Mesodermal cell (in vitro differentiated cells): ENCODE results near the gene KNCN.

Source experiments
- H3K27ac ChIP-seq: 2 replicates; pipeline ENCODE4 v1.7.0; 2013; ENCODE audit warnings: mild to moderate bottlenecking, low read depth, low read length, moderate library complexity; ENCODE audit not compliant: severe bottlenecking
- H3K36me3 ChIP-seq: 2 replicates; pipeline ENCODE4 v1.7.1; 2013; ENCODE audit warnings: mild to moderate bottlenecking, low read length, moderate library complexity; ENCODE audit not compliant: control insufficient read depth, insufficient read depth
- H3K4me1 ChIP-seq: one replicate; pipeline ENCODE4 v1.7.1; 2013; ENCODE audit warnings: mild to moderate bottlenecking, low read length; ENCODE audit not compliant: insufficient read depth, control insufficient read depth, poor library complexity, severe bottlenecking
- H3K4me3 ChIP-seq: 2 replicates; pipeline ENCODE4 v1.7.0; 2013; ENCODE audit warnings: low read length, control low read depth, mild to moderate bottlenecking; ENCODE audit not compliant: insufficient read depth, poor library complexity, severe bottlenecking; ENCODE audit errors: extremely low read depth
- H3K9me3 ChIP-seq: 2 replicates; pipeline ENCODE4 v1.7.1; 2013; ENCODE audit warnings: mild to moderate bottlenecking, low read length, moderate library complexity; ENCODE audit not compliant: control insufficient read depth
- WGBS, 2 experiments: methylation state at CpG; one replicate each; pipeline ENCODE4 v1.1.5; 2013; ENCODE audit warnings: missing lambda C conversion rate in 2 of 2; ENCODE audit not compliant: insufficient coverage in 2 of 2; 5-methylcytosine and 5-hydroxymethylcytosine counted together

The KNCN gene

DNA sequence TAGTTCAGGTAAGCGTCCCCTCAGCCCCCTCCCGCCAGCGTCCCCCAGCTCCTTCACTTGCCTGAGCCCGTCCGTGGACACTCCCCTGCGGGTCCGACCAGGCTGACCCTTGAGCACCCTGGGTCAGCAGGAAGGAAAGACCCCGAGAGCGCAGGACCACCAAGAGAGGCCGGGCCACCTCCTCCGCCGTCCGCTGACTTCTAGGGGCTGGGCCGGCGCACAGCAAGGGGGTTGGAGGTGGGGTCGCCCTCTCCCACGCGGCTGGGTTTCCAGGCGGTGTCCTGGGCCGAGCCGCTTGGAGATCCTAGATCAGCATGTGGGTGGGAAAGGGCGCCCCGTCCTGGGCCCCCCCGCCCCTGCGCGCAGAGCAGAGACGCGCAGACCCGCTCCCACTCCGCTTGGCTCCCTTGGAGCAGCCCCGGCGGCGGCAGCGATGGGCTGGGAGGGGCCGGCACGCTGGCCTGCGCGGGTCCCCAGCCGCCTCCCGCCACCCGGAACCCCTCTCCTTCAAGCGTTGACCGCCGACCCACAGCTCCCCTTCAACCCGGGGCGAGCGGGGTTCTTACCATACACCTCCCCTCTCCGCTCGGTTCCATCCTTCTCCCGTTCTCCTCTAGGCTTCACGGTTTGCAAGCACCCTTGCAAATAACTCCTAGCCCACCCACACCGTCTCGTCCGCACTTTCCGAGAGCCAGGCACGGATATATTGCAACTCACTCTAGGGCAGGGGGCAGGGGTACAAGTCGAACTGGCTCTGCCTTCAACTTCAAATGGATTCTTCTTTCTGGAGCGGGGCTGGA lies 7.5 kb downstream of the KNCN start:
- Histone ChIP-seq H3K27ac (no peak overlapping the region), H3K36me3 (no peaks in the 10 kb centered on the region), H3K4me3 (peak overlapping the region; percentile 2), H3K9me3 (no peaks in the 10 kb centered on the region), H3K4me1 (peaks cover 4% of the 10 kb centered on the region)
- 6 to 8% methylated on average over 44 of the region's 58 CpGs for WGBS, 2 experiments

DNA sequence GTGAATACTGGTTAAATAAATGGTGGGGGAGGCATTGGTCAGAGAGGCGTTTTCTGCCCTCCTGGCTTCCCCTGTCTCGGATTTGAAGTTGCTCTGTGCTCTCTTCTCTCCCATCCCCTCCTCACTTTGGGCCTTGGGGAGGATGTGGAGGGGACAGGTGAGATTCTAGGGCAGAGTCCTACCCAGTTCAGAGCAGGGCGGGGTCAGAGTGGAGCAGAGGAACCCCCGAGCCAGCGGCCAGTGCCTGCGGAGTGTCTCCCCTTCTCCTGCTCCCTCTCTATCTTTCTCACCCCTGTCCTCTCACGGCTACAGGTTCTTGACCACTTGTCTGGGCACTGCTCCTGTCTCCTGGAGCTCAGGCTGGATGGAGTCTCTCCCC lies 8.1 kb downstream of the KNCN start:
- Histone ChIP-seq H3K27ac (no peak overlapping the region), H3K4me3 (no peak overlapping the region), H3K4me1 (peaks cover 4% of the 10 kb centered on the region), H3K36me3 (no peaks in the 10 kb centered on the region), H3K9me3 (no peaks in the 10 kb centered on the region)
- WGBS, 2 experiments = 27 to 34% methylated on average over 4 of the region's 7 CpGs

DNA sequence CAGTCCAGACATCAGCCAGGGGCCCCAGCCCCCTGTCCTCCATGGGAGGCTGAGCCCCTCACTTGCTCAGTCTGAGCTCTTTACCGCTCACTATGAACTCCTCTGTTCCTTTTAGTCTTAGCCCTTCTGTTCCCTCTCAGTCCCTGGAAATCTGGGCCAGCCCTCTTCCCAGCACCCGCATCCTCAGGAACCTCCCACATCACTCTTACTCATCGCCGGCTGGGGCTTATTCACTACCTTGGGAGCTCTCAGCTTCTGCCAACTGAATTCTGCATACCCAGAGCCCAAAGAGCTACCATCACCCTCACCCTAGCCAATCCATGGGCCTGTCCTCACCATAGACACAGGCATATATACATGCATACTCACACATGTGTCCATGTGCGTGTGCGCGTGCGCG lies 11.5 kb downstream of the KNCN start:
- no peak overlapping the region for H3K4me3 ChIP-seq
- peaks cover 4% of the 10 kb centered on the region for H3K4me1 ChIP-seq
- no peaks in the 10 kb centered on the region for H3K9me3 ChIP-seq
- no peak overlapping the region for H3K27ac ChIP-seq
- WGBS, 2 experiments = 59 to 63% methylated on average over 4 to 9 of the region's 9 CpGs
- no peaks in the 10 kb centered on the region for H3K36me3 ChIP-seq

DNA sequence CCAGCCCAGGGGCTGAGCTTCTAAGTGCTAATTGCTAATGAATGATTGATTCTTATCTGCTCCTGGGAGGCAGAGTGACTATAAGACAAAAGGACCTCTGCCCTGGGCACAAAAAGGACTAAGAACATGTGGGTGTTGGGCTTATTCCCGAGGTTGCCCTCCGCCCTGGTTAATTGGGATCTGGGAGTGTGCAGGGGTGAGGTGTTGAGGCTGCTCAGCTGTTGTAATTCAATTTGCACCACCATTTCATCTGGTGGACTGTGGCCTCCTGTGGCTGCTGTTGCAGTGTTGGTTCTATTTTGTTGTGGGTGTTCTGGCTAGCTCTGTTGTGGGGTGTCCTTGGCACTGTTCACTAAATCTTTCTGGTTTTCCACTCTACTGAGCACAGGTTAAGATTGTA lies 13.3 kb downstream of the KNCN start:
- H3K4me1 ChIP-seq = no peaks in the 10 kb centered on the region
- WGBS, 2 experiments = 86% methylated on average over 2 of the region's 2 CpGs; no CpG with 5 or more reads in 1 of the 2 experiments
- H3K27ac ChIP-seq = no peak overlapping the region
- no peaks in the 10 kb centered on the region for H3K9me3 ChIP-seq
- H3K4me3 ChIP-seq = no peak overlapping the region
- no peaks in the 10 kb centered on the region for H3K36me3 ChIP-seq

DNA sequence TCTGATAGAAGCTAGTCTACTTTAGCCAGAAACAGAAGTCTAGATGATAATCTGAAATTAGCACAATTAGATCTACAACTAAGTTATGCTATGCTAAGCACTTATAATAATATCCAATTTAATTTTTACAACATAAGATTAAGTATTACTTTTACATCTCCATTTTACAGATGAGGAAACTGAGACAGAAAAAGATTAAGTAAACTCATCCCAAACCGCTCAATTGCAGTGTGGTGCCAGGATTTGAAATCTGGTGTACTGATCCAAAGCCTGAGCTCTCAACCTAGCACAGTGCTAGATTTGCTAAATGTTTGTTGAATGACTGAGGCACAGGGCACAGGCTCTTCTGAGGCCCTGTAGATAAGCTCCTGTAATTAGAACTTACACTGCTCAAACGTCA lies 13.8 kb downstream of the KNCN start:
- H3K9me3 ChIP-seq = no peaks in the 10 kb centered on the region

DNA sequence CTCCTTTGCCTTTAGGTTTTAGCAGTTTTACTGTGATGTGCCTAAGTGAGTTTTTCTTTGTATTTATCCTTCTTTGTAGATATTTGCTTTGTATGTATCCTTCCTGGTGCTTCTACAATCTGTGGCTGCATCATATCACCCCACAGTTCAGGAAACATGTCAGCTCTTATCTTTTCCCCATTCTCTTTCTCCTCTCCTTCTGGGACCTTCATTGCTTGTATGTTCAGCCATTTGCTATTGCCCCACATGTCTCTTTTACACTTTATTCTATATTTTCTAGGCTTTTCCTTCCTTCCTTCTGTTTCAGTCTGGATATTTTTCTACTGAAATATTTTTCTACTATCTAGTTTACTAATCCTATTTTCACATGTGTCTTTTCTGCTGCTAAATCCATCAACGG lies 14.9 kb downstream of the KNCN start:
- Histone ChIP-seq H3K4me3 (no peak overlapping the region), H3K9me3 (no peaks in the 10 kb centered on the region), H3K27ac (no peak overlapping the region), H3K4me1 (peaks cover 4% of the 10 kb centered on the region), H3K36me3 (no peaks in the 10 kb centered on the region)
- no CpG with 5 or more reads among the region's 1 CpG for WGBS, 2 experiments

More for the DNA sequence above, 13.8 kb downstream of the KNCN start:
- no peaks in the 10 kb centered on the region for H3K36me3 ChIP-seq
- no peak overlapping the region for H3K4me3 ChIP-seq
- H3K27ac ChIP-seq = no peak overlapping the region
- peaks cover under 1% of the 10 kb centered on the region for H3K4me1 ChIP-seq
- WGBS, 2 experiments = 66 to 83% methylated on average over 2 of the region's 2 CpGs

DNA sequence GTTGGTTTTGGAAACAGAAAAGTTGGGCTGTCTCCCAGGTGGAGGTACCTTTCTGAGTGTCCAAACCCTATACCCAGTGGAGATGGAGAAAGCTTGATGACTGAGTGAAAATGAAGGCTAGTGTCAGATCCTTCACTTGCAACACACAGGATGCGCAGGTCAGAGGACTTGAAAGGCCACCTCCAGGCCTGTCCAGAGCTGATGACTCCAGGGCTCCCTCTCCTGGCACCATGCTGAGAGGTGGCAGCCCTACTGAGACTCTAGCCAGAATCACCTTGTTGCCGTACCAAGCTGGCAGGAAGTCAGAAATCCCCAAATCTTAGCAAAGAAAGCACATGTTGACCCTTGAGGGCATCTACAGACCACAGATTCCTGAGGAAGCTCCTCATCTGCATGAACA lies 16.4 kb downstream of the KNCN start:
- WGBS, 2 experiments = 55 to 67% methylated on average over 1 to 2 of the region's 2 CpGs

DNA sequence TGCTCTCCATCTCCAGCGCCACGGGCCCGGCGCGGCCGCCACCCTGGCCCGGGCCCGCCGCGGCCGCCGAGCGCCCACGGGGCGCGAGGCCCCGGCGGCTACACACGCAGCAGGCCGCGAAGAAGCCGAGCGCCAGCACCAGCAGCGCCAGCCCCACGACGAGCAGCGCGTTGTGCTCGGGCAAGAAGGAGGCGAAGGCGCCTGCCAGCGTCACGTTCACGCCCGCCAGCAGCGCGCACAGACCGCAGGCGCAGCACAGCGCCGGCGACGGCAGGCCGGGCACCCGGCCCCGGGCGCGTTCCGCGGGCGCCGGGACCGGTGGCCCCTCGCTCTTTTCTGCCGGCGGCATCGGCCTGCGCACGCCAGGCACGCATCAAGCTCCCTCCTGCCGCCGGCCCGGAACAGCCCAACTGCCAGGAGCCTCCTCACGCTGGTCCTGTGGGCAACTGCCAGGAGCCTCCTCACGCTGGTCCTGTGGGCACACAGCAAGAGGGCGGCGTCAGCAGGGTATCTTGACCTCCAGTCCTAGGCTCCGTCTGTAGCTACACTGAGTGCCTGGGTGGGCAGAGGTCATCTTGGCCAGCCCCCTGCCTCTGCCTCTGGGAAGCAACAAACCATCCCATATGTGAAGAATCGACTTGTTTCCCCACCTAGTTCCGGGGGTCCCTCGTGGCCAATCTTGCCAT lies 18.1 kb downstream of the KNCN start:
- Histone ChIP-seq H3K36me3 (no peaks in the 10 kb centered on the region), H3K4me3 (peak overlapping the region; percentile 16), H3K27ac (no peak overlapping the region), H3K4me1 (peaks cover 4% of the 10 kb centered on the region), H3K9me3 (no peaks in the 10 kb centered on the region)
- 7 to 12% methylated on average over 43 to 54 of the region's 71 CpGs for WGBS, 2 experiments

More for the DNA sequence above, 16.4 kb downstream of the KNCN start:
- Histone ChIP-seq H3K4me3 (no peak overlapping the region), H3K9me3 (no peaks in the 10 kb centered on the region), H3K36me3 (no peaks in the 10 kb centered on the region), H3K4me1 (peaks cover 4% of the 10 kb centered on the region), H3K27ac (no peak overlapping the region)

DNA sequence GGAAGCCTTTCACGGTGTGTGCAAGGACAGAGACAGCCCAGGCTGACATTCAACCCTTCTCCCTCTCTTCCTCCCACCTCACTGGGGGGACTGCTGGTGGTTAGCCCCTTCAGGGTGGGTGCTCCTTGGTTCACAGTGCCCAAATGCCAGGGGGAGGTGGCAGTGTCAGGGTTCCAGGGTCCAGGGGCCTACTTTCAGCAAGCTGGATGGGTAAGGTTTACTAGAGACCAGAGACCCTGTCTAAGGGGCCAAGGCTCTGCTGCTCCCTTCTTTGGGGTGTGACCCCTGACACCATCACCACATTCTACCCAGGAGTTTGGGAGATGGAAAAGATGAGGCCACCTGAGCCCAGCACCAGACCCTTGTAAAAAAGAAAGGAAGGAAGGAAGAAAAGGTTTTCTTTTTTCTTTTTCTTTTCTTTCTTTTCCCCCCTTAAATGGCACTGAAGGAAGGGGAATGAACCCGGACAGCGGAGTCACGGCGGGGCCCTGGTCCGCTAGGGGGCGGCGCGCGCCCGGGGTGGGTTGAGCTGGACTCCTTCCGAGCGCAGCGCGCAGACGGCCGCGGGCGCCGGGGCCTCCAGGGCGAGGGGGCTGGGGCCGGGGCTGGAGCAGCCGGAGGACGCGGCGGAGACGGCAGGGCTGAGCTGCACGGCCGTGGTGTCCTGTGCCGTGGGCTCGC lies 18.8 kb downstream of the KNCN start:
- 0% methylated on average over 10 to 21 of the region's 31 CpGs for WGBS, 2 experiments
- no peak overlapping the region for H3K27ac ChIP-seq
- H3K4me3 ChIP-seq = no peak overlapping the region
- H3K4me1 ChIP-seq = peaks cover 4% of the 10 kb centered on the region
- no peaks in the 10 kb centered on the region for H3K9me3 ChIP-seq
- no peaks in the 10 kb centered on the region for H3K36me3 ChIP-seq

DNA sequence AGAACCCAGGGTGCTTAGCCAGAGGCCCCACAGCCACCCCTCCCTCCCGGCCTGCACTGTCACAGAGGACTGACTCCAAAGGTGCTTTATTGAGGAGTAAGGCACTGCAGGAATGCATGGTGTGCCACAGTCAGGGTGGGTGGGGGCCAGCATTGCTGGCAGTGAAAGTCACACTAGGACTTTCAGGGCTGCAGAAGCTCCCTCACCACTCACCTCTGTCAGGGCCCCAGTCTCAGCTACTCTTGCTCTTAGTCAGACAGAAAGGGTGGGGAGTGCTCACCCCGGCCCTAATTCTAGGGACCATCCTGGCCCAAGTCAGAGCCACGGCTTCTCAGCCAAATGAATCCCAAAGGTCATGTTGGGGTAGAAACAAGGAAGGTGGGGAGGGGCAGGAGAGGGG lies 19.4 kb downstream of the KNCN start:
- no peaks in the 10 kb centered on the region for H3K36me3 ChIP-seq
- H3K4me3 ChIP-seq = no peak overlapping the region
- no peak overlapping the region for H3K27ac ChIP-seq
- H3K9me3 ChIP-seq = no peaks in the 10 kb centered on the region
- WGBS, 2 experiments = 70% methylated on average over 2 of the region's 3 CpGs; no CpG with 5 or more reads in 1 of the 2 experiments
- peaks cover 4% of the 10 kb centered on the region for H3K4me1 ChIP-seq
